GM18868 (cell line): ENCODE results near the gene NASP.
"Not testable (repeated sequence)": the region's sequence is repeated elsewhere in the genome, so short reads cannot be mapped to it uniquely, and the experiment has no call there.

ENCODE experiments used
- ATAC-seq: cut with Tn5 transposase; IDR thresholded peaks from one replicate; pipeline ENCODE4 v1.9.1; 2021; ENCODE audit warnings: mild to moderate bottlenecking, moderate library complexity; ENCODE audit not compliant: unreplicated experiment

The NASP gene

DNA sequence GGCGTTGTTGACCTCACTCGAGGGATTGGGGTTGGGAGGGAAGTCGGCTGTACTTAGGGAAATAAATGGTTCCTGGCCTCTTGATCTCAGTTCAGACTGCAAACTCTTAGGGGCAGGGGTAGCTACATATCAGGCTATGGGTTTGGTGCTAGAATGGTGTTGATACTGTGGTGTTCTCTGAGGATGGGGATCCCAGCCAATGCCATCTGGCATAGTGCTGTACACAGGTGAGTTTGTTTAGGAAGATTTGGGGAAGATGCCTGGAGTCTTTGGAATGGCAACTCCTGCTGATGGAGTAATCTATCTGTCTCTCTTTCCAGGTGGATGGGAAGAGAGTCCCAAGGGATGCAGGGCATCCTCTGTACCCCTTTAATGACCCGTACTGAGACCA is 14.3 kb upstream of the NASP start:
- no peak for ATAC-seq

GRCh38 chr1:45569962-45570581 is 13.8 kb upstream of the NASP start:
- no peak for ATAC-seq

GRCh38 chr1:45570631-45571030 is 13.2 kb upstream of the NASP start:
- no peak for ATAC-seq

DNA sequence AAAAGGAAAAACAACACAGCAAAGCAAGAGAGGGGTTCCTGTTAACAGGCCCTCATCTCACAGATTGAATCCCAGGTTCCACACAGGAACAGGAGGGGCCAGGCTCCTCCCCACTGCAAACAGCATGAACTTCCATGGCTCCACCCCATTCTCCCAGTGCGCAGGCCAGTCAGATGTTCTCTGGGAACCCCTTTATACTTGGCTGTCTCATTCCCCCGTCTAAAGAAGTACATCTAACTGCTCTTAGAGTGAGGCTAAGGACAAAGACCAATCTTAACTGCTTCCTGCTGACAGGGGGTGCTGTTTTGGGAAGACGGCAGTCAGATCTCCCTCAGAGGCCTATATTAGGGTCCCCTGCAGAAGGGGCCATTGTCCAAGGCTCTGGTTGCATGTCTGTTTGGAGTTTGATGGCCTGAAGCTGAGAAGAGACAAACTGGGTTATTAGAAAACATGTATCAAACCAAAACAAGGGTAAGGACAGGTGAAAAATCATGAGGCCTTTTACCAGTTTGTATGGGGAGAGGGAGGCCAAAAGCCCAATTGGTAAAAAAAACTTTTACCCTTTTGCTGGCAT is 10.5 kb upstream of the NASP start:
- no peak for ATAC-seq

DNA sequence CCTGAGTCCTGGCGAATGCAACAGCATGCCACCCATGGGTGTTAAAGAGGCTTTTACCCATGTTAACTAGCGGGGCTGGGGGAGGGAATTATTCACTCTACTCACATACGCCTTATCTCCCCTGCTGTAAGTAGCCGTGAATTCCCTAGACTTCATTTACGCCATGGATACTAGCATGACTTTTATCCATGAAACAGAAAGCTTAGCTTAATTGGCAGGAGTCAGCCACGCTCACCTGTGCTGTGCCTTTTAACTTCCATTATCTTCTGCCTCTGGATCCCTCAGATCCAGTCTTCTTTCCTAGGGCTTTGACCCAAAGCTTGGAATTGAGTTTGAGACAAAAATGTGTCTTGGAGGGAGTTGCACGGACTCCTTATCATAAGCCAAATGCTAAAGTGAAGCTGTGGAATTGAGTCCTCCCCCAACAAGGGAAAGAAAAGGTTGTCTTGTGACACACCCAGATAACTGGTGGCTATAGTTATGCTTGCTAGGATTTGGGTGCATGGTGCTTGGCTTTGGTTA is 9.7 kb upstream of the NASP start:
- ATAC-seq: no peak

DNA sequence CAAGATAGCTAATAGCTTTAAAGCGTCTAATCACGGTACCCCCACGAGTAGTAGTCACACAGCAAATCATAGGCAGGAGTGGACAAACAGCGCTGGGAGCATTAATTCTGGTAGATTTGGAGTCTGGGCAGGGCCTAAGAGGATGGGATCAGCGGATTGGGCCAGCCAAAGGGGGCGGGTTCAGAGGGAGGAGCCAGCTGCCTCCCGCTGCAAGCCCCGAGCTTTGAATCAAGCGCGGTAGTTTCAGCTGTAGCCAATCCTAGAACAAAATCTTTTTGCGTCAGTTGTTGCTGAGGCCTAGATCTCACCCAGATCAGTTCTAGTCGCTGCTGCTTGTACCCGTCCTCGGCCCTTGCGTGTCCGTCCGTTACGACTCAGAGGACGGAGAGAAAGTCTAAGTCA is 576 bp upstream of the NASP start:
- peak; percentile 77 for ATAC-seq

GRCh38 chr1:45584351-45585109 is 689 bp downstream of the NASP start:
- peak; percentile 26 for ATAC-seq

DNA sequence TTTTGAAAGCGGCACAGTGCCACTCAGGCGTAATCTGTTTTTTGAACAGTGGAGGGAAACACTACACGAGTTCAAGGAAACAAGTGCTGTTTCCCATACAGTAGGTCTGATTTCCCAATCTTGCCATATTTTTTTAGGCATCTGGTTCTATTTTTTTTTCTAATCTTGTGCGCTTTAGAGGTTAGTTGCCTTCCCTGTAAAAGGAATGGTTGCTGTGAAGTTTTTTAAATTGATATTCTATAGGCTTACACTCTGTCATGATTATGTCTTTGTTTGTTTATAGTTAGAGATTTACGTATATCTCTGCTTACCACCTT is 1.2 kb downstream of the NASP start:
- ATAC-seq: no peak

DNA sequence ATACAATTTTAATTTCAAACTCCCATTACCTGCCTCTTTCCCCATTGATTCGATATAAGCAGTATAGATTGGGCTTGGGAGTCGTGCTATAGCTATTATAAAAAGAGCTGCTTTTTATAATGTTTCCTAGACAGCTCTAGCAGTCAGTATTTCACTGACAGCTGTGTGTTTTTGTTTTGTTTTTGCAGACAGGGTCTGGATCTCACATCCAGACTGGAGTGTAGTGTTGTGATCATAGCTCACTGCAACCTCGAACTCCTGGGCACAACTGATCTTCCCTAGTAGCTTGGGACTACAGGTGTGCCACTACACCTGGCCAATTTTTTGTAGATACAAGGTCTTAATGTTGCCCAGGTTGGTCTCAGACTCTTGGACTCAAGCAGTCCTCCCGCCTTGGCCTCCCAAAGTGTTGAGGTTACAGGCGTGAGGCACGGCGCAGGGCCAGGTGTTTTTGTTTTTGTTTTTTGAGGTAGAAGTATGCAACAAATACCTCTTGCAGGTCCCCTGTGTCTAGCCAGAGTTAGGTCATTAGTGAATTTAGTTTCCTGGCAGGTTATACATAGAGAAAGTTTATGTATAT is 1.7 kb downstream of the NASP start:
- no peak for ATAC-seq

GRCh38 chr1:45586769-45587168 is 2.9 kb downstream of the NASP start:
- ATAC-seq: no peak

GRCh38 chr1:45589861-45590260 is 6.0 kb downstream of the NASP start:
- ATAC-seq: no peak

GRCh38 chr1:45594412-45594811 is 10.6 kb downstream of the NASP start:
- ATAC-seq: no peak

GRCh38 chr1:45596765-45597164 is 12.9 kb downstream of the NASP start:
- ATAC-seq: not testable (repeated sequence)

DNA sequence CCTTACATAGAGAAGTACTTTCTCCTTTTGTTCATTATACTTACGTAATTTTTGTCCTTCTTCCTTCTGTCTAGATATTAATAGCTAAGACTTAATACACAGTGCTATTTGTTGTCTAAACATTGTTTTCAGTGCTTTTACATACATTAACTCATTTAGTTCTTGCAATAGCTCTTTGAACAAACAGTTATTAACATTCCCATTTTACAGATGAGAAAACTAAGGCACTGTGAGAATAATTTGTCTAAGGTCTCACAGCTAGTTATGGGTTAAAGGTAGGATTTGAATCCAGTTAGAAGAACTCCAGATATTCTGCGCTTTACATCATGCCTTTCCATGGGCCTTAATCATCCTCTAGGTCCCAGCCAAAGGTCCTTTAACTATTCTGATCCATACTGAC is 20.4 kb downstream of the NASP start:
- no peak for ATAC-seq

- ATAC-seq: no peak
Observed at GRCh38 chr1:45607404-45608074, 23.7 kb downstream of the NASP start.

DNA sequence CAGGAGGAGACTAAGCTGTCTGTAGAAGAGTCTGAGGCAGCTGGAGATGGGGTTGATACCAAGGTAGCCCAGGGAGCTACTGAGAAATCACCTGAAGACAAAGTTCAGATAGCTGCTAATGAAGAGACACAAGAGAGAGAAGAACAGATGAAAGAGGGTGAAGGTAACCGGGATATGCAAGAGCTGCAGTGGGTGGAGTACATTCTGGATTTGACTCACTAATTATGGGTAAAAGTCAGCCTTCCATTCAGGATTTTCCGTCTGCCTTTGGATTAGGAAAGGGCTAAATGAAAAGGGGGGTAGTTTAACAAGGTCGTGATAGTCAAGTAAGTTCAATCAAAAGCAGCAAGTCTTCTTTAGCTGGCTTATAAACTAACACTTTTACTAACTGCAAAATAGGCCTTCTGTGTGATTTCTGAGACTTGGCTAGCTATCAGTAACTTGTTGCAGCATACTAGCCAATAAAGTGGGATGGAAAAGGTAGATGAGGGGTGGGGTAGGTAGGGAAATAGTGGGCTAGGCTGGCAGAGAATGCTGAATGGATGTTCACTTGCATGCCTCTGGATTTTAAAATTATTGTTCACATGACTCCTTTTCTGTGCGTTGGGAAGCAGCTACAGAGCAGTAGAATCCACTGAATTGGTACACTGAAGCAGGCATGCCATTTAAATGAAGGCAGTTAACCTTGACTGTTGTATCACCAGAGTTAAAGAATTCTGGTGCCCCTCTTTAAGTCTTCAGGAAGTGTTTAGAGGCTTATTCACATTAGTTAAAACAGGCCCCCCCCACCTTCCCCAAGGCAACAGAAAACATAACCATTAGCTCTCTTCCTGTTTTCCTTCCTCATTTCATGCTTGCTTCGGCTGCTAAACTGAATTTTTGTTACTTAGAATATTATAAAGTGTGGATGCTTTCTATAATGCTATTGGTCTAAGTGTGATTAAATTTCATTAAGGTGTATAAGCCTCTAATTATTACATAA is 24.6 kb downstream of the NASP start:
- ATAC-seq: no peak

GRCh38 chr1:45610589-45611226 is 26.9 kb downstream of the NASP start:
- ATAC-seq: no peak

DNA sequence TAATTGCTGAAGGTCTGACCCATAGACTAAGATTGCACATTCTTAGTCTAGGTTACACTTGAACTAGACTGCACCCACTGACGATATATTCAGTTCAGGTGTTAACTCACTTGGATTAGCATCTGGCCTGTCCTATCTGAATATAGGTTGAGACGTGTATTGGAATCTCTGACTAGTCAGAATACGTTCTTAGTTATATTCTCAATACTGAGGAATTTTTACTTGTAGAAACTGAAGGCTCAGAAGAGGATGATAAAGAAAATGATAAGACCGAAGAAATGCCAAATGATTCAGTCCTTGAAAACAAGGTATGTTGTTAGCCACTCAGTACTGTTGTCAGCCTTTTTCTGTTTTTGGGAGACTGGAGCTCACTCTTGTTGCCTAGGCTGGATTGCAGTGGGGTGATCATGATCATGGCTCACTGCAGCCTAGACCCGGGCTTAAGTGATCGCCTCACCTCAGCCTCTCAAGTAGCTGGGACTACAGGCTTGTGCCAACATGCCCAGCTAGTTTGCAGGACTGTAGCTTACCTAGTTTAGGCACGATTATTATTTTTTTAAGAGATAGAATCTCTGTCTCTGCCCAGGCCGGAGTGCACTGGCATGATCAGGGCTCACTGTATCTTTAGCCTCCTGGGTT is 29.2 kb downstream of the NASP start:
- no peak for ATAC-seq

- ATAC-seq: no peak
Observed at GRCh38 chr1:45615885-45616284, 32.0 kb downstream of the NASP start.
